Loucy (cell line): Measurements from ENCODE around the gene LIMS1.
"Not testable (repeated sequence)": the region's sequence is repeated elsewhere in the genome, so short reads cannot be mapped to it uniquely, and the experiment has no call there.

ENCODE experiments used
- H2AFZ ChIP-seq: fragments of 200-600 bp; sonication (generic); 2 replicates; pipeline ENCODE4 v1.6.0; 2016; ENCODE audit warnings: antibody characterized with exemption, mild to moderate bottlenecking, low read length, moderate library complexity
- H3F3A ChIP-seq: fragments of 200-600 bp; 2 replicates; pipeline ENCODE4 v1.6.0; 2016; ENCODE audit warnings: antibody characterized with exemption, low read depth, mild to moderate bottlenecking
- H3K27me3 ChIP-seq: fragments of 200-600 bp; sonication (generic); 2 replicates; pipeline ENCODE4 v1.6.1; 2014; ENCODE audit warnings: low read length, mild to moderate bottlenecking; ENCODE audit not compliant: insufficient read depth, poor library complexity, severe bottlenecking
- H3K36me3 ChIP-seq: fragments of 200-600 bp; sonication (generic); 2 replicates; pipeline ENCODE4 v1.6.1; 2016; ENCODE audit warnings: low read length; ENCODE audit not compliant: insufficient read depth
- H3K4me1 ChIP-seq: fragments of 200-600 bp; sonication (generic); 2 replicates; pipeline ENCODE4 v1.5.1; 2014; ENCODE audit warnings: low read length, mild to moderate bottlenecking; ENCODE audit not compliant: insufficient read depth, poor library complexity, severe bottlenecking
- H3K4me2 ChIP-seq: fragments of 200-600 bp; sonication (generic); 2 replicates; pipeline ENCODE4 v1.6.0; 2014; ENCODE audit warnings: antibody characterized with exemption, low read length, low read depth, mild to moderate bottlenecking; ENCODE audit not compliant: poor library complexity, severe bottlenecking
- H3K4me3 ChIP-seq: fragments of 200-600 bp; sonication (generic); 2 replicates; pipeline ENCODE4 v1.5.1; 2014; ENCODE audit warnings: low read length, mild to moderate bottlenecking, mixed read lengths; ENCODE audit not compliant: poor library complexity, severe bottlenecking
- H3K79me2 ChIP-seq: fragments of 200-600 bp; sonication (generic); 2 replicates; pipeline ENCODE4 v1.6.1; 2014; ENCODE audit warnings: low read length; ENCODE audit not compliant: insufficient read depth
- H3K9ac ChIP-seq: fragments of 200-600 bp; sonication (generic); 2 replicates; pipeline ENCODE4 v1.6.0; 2014; ENCODE audit warnings: mild to moderate bottlenecking, low read depth, low read length, moderate library complexity; ENCODE audit not compliant: poor library complexity, severe bottlenecking
- H3K9me2 ChIP-seq: fragments of 200-600 bp; sonication (generic); replicated peaks from 2 replicates; pipeline ENCODE4 v1.6.1; 2016; ENCODE audit warnings: low read depth, low read length, mixed read lengths
- H3K9me3 ChIP-seq: fragments of 200-600 bp; sonication (generic); 2 replicates; pipeline ENCODE4 v1.6.1; 2014; ENCODE audit warnings: mild to moderate bottlenecking, antibody characterized with exemption, low read length, low read depth; ENCODE audit not compliant: insufficient read depth
- H4K20me1 ChIP-seq: fragments of 200-600 bp; sonication (generic); 2 replicates; pipeline ENCODE4 v1.6.0; 2014; ENCODE audit warnings: antibody characterized with exemption, low read length, mild to moderate bottlenecking; ENCODE audit not compliant: insufficient read depth, poor library complexity, severe bottlenecking
- EZH2phosphoT487 ChIP-seq: fragments of 200-600 bp; IDR thresholded peaks from 2 replicates; pipeline ENCODE4 v1.6.1; 2018; ENCODE audit warnings: antibody characterized with exemption, mild to moderate bottlenecking, moderate library complexity, borderline replicate concordance
- TF ChIP-seq, protein P1 (sequence below): fragments of 200-600 bp; sonication (generic); conservative IDR thresholded peaks from 2 replicates; pipeline ENCODE4 v1.5.1; 2014; ENCODE audit warnings: mild to moderate bottlenecking, antibody characterized with exemption, low read length

Gene LIMS1

DNA sequence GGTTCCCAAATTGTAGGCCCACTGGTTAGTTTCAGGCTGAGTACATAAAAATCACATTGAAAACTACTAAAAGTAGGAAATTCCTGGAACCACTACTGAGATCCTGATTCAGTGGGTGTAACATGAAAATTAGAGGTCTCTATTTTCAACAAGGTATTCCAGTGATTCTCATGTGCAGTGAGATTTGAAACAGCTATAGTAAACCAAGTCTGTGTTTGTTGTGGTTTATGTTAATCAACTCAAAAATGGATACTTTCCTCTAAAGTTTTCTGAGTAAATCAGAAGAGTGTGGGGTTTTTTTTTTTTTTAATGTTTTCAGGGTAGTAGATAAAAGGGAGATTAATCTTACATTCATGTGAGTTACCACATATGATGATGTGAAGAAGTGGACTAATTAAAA, 42.4 kb upstream of the LIMS1 start:
- Histone ChIP-seq H3K9me2 (no peaks in the 10 kb centered on the region), H3K79me2 (no peaks in the 10 kb centered on the region), H3K27me3 (no peaks in the 10 kb centered on the region), H3K4me1 (no peaks in the 10 kb centered on the region), H3K4me3 (no peak overlapping the region), H2AFZ (no peak overlapping the region), H3K9ac (no peak overlapping the region), H3K9me3 (no peaks in the 10 kb centered on the region), H3K36me3 (peaks cover 69% of the 10 kb centered on the region), H3K4me2 (no peak overlapping the region), H3F3A (no peaks in the 10 kb centered on the region), H4K20me1 (no peaks in the 10 kb centered on the region)
- TF ChIP-seq, protein P1, sequence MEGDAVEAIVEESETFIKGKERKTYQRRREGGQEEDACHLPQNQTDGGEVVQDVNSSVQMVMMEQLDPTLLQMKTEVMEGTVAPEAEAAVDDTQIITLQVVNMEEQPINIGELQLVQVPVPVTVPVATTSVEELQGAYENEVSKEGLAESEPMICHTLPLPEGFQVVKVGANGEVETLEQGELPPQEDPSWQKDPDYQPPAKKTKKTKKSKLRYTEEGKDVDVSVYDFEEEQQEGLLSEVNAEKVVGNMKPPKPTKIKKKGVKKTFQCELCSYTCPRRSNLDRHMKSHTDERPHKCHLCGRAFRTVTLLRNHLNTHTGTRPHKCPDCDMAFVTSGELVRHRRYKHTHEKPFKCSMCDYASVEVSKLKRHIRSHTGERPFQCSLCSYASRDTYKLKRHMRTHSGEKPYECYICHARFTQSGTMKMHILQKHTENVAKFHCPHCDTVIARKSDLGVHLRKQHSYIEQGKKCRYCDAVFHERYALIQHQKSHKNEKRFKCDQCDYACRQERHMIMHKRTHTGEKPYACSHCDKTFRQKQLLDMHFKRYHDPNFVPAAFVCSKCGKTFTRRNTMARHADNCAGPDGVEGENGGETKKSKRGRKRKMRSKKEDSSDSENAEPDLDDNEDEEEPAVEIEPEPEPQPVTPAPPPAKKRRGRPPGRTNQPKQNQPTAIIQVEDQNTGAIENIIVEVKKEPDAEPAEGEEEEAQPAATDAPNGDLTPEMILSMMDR = no peak

DNA sequence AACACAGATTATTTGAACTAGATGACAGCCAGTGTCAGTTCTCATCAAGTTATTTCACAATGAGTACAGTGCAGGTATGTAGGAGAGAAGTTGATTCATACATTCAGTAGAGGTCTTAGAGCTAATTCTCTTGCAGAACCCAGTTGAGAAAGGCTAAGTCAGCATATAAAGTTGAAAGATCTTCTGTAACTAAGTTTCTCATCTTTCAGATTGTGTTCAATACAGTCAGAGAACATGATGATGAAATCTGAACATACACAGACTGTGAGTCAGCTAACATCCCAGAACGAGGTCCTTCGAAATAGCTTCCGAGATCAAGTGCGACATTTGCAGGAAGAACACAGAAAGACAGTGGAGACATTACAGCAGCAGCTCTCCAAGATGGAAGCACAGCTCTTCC, 41.9 kb upstream of the LIMS1 start:
- Histone ChIP-seq H3K4me2 (no peak overlapping the region), H3K4me1 (no peaks in the 10 kb centered on the region), H3K36me3 (peaks cover 64% of the 10 kb centered on the region), H3K27me3 (no peaks in the 10 kb centered on the region), H3K4me3 (no peak overlapping the region), H3K9ac (no peak overlapping the region), H3K9me3 (no peaks in the 10 kb centered on the region), H3K9me2 (no peaks in the 10 kb centered on the region), H2AFZ (no peak overlapping the region), H3K79me2 (no peaks in the 10 kb centered on the region), H4K20me1 (no peaks in the 10 kb centered on the region), H3F3A (no peaks in the 10 kb centered on the region)
- TF ChIP-seq EZH2phosphoT487 = no peak
- TF ChIP-seq, protein P1 = no peak

DNA sequence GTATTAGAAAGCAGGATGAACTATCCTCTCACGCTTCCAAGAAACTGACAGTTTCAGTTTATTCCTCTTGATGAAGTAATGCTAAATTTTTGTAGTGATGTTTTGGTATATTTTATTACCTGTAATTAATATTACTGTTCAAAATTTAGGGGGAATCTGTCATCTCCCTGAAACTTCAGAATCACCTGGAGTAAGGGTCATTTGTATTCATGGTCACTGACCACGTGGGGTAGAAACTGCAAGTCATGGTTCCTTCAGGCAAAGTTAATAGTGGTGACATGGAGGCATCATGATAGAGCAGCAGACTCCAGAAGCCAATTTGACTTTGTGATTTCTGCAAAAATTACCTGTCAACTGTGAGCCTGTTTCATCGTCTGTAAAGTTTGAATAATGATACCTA, 38.1 kb upstream of the LIMS1 start:
- H4K20me1 ChIP-seq, H3K4me1 ChIP-seq, H3K27me3 ChIP-seq, H3F3A ChIP-seq, H2AFZ ChIP-seq, H3K9ac ChIP-seq, H3K9me2 ChIP-seq, H3K4me3 ChIP-seq, H3K9me3 ChIP-seq, H3K4me2 ChIP-seq, H3K79me2 ChIP-seq: not testable (repeated sequence)
- H3K36me3 ChIP-seq = peaks cover 36% of the 10 kb centered on the region; the same call in 1 of the 2 replicates

DNA sequence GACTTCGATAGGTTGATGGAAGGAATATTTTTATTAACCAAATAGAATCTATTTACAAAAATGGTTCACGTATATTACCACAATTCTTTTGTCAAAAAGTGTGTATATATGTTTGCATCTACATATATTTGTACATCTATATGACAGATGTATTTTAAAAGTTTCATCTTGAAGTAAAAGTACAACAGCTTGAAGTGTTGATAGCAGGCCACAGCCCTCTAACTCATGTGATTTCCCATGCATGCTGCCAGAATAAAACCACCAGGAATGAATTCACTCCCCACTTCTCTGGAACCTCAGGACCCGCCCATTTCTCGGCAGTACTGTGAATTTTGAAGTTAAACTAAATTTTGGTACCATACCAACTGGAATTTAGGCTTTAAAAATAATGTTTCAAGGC, 26.6 kb upstream of the LIMS1 start:
- not testable (repeated sequence) for H3K4me1 ChIP-seq, H3K9me2 ChIP-seq, H3F3A ChIP-seq, H3K4me3 ChIP-seq, H3K27me3 ChIP-seq, H3K9ac ChIP-seq, H3K4me2 ChIP-seq, H2AFZ ChIP-seq, H3K79me2 ChIP-seq, H4K20me1 ChIP-seq, H3K9me3 ChIP-seq
- H3K36me3 ChIP-seq = peaks cover 17% of the 10 kb centered on the region

DNA sequence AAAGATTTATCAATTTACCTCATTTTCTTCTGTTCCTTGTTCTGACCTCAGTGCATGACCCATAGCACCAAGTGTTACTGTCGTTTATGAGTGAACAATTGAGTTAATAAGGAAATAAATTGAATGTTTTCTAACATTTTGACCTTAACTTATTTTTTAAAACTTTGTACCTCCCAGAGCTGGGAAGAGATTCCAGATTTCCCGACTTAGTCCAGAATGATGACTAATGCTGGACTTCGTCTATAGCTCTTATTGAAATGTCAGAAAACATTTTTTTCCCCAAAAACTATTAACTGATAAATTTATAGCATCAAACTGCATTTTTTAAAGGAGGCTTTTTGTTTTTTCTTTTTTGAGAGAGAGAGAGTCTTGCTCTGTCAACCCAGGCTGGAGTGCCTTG, 21.8 kb upstream of the LIMS1 start:
- H3K4me2 ChIP-seq, H3K9me2 ChIP-seq: not testable (repeated sequence)

DNA sequence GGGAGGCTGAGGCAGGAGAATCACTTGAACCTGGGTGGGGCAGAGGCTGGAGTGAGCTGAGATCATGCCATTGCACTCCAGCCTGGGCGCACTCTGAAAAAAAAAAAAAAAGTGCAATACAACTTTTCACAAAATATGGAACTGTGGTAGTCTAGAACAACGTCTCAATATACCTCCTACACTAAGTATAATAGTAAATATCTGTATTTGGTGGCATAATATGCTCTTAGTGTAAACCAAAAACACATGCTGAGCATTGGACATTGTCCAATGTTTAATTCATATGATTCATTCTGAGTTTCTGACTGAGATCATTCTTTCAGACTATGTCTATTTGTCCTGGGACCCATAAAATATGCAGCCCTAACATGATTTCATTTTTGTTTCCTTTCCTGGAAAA, 19.8 kb upstream of the LIMS1 start:
- H3F3A ChIP-seq, H3K27me3 ChIP-seq, H3K4me1 ChIP-seq, H3K4me3 ChIP-seq, H4K20me1 ChIP-seq, H3K9me3 ChIP-seq, H3K9ac ChIP-seq, H3K36me3 ChIP-seq, H2AFZ ChIP-seq, H3K79me2 ChIP-seq, H3K9me2 ChIP-seq, H3K4me2 ChIP-seq: not testable (repeated sequence)

More for the DNA sequence above, 21.8 kb upstream of the LIMS1 start:
- not testable (repeated sequence) for H3K4me3 ChIP-seq, H3F3A ChIP-seq, H3K9me3 ChIP-seq, H3K36me3 ChIP-seq, H3K79me2 ChIP-seq, H3K9ac ChIP-seq, H3K4me1 ChIP-seq, H2AFZ ChIP-seq, H3K27me3 ChIP-seq, H4K20me1 ChIP-seq
